ENCODE results near the gene PWP1.

The PWP1 gene

GRCh38 chr12:107685360-107686248, at the start of gene PWP1:
Gene PWP1 (plus strand): TSS chr12:107685799. CDS start chr12:107685900, 101 bp downstream.
- DNase-seq, result peak; percentile 96

- DNase-seq, result no peak
These were observed 44.4 kb upstream of the PWP1 start for GRCh38 chr12:107641154-107641553.

GRCh38 chr12:107642240-107642639, 43.4 kb upstream of the PWP1 start:
- no peak for DNase-seq

GRCh38 chr12:107645630-107646333, 39.8 kb upstream of the PWP1 start:
- no peak for DNase-seq

- DNase-seq, result no peak
These were observed 39.2 kb upstream of the PWP1 start for GRCh38 chr12:107646436-107646835.

- no peak for DNase-seq
These were observed 35.9 kb upstream of the PWP1 start for GRCh38 chr12:107649661-107650061.

- DNase-seq, result no peak
These were observed 34.6 kb upstream of the PWP1 start for GRCh38 chr12:107650977-107651376.

GRCh38 chr12:107651571-107652449, 33.8 kb upstream of the PWP1 start:
- no peak for DNase-seq

- DNase-seq, result no peak
These were observed 32.1 kb upstream of the PWP1 start for GRCh38 chr12:107653519-107653918.

- no peak for DNase-seq
These were observed 30.7 kb upstream of the PWP1 start for GRCh38 chr12:107654873-107655272.

- DNase-seq, result no peak
These were observed 30.1 kb upstream of the PWP1 start for GRCh38 chr12:107655281-107656065.

- no peak for DNase-seq
These were observed 29.3 kb upstream of the PWP1 start for GRCh38 chr12:107656302-107656701.

- DNase-seq, result no peak
These were observed 28.5 kb upstream of the PWP1 start for GRCh38 chr12:107657133-107657532.

- no peak for DNase-seq
These were observed 28.0 kb upstream of the PWP1 start for GRCh38 chr12:107657621-107658020.

- DNase-seq, result peak in 1 of 2 donors; percentile 46
These were observed 25.4 kb upstream of the PWP1 start for GRCh38 chr12:107660235-107660634.

- no peak for DNase-seq
These were observed 24.7 kb upstream of the PWP1 start for GRCh38 chr12:107660861-107661415.

GRCh38 chr12:107661830-107662229, 23.8 kb upstream of the PWP1 start:
- no peak for DNase-seq

GRCh38 chr12:107662484-107662883, 23.1 kb upstream of the PWP1 start:
- DNase-seq, result no peak

- no peak for DNase-seq
These were observed 22.3 kb upstream of the PWP1 start for GRCh38 chr12:107663277-107663676.

GRCh38 chr12:107666009-107666408, 19.6 kb upstream of the PWP1 start:
- DNase-seq, result no peak

GRCh38 chr12:107667464-107667863, 18.1 kb upstream of the PWP1 start:
- DNase-seq, result no peak
